ENCODE measurements around the gene PCDHGB2. TPM values are rescaled to one million over a fixed set of nuclear protein-coding genes. Genes with fewer than 3 reads are reported as not detected.
A peak's percentile ranks its signal among the peaks of the same experiment; 100 is the strongest.
"Not testable (repeated sequence)": the region's sequence is repeated elsewhere in the genome, so short reads cannot be mapped to it uniquely, and the experiment has no call there.

PCDHGB2 gene
- total RNA-seq: 14.0 and 14.5 TPM in 2 replicates
- 11.9 TPM for polyA plus RNA-seq (2012)

DNA sequence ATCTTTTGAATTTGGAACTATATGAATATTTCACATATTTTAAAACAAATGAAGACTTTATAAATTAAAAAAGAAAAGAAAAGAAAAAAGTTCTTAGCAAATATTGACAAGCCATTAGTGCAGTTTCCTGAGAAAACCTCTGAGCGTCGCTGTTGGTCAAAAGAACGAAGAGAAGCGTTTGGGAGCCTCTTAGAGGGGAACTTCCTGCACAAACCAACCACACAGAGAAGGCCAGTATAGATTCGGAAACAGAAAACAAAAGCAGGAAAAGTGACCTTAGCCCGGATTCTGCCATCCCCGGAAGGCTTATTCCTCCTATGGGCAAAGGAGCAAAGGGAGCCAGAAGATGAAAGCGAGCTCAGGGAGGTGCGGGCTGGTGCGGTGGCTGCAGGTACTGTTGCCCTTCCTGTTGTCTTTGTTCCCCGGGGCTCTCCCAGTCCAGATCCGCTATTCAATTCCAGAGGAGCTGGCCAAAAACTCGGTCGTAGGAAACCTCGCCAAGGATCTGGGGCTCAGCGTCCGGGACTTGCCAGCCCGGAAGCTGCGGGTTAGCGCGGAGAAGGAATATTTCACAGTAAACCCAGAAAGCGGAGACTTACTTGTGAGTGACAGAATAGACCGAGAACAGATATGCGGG is at the start of gene PCDHGB2:
Gene PCDHGB2 (plus strand): TSS at position 205 of the 637 bp plus-strand sequence. CDS start 142 bp downstream, at position 347.
- peak; percentile 72 for DNase-seq (ENCODE audit: low read depth)

- no peak for DNase-seq (ENCODE audit: low read depth)
These were observed 46.1 kb upstream of the PCDHGB2 start for GRCh38 chr5:141313711-141314110.

GRCh38 chr5:141316963-141317362 is 42.8 kb upstream of the PCDHGB2 start:
- not testable (repeated sequence) for DNase-seq (ENCODE audit: low read depth)

- DNase-seq (ENCODE audit: low read depth): no peak
These were observed 40.6 kb upstream of the PCDHGB2 start for GRCh38 chr5:141319202-141319601.

DNA sequence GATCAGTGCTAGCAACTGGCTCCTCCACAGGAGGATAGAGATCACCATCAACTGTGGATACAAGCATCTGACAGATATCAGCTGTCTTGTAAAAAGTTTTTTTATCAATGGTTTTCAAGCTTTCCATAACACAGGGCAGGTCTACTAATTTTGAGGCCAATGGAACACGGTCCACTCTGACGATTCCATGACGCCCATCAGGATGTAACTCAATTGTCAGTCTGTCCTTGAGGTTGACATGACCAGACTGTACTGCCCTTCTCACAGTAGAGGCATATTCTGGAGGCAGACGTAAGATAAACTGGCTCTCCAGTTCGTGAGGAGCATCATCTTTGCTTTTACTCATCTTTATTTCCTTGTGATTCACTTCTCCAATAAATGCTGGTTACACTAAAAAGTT is 40.1 kb upstream of the PCDHGB2 start:
- DNase-seq (ENCODE audit: low read depth): no peak

- peak; percentile 96 for DNase-seq (ENCODE audit: low read depth)
These were observed 39.3 kb upstream of the PCDHGB2 start, which contains the start of gene TAF7 for GRCh38 chr5:141320225-141321169. Gene TAF7 (minus strand): TSS chr5:141320784. CDS start chr5:141320044, 740 bp downstream.

DNA sequence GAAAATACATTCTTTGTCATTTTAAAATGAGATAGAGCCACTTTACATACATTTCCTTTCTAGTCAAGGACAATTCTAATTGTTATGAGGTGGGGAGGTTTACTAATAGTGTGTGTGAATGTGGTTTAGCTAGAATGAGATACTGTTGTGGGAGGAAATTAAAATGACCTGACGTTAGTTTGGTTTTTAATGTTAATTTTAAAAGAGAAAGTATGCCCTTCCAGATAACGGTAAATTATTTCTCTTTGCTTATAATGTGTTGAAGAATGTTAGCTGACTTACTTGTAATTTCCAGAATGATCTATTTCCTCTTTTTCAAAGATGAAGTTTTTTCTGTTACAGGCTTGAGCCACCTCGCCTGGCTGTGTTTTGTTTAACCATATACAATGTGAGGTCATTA is 37.5 kb upstream of the PCDHGB2 start:
- DNase-seq (ENCODE audit: low read depth): no peak

GRCh38 chr5:141326088-141326854 is 33.5 kb upstream of the PCDHGB2 start:
- peak; percentile 56 for DNase-seq (ENCODE audit: low read depth)

- DNase-seq (ENCODE audit: low read depth): no peak
These were observed 31.6 kb upstream of the PCDHGB2 start for GRCh38 chr5:141328231-141328630.

DNA sequence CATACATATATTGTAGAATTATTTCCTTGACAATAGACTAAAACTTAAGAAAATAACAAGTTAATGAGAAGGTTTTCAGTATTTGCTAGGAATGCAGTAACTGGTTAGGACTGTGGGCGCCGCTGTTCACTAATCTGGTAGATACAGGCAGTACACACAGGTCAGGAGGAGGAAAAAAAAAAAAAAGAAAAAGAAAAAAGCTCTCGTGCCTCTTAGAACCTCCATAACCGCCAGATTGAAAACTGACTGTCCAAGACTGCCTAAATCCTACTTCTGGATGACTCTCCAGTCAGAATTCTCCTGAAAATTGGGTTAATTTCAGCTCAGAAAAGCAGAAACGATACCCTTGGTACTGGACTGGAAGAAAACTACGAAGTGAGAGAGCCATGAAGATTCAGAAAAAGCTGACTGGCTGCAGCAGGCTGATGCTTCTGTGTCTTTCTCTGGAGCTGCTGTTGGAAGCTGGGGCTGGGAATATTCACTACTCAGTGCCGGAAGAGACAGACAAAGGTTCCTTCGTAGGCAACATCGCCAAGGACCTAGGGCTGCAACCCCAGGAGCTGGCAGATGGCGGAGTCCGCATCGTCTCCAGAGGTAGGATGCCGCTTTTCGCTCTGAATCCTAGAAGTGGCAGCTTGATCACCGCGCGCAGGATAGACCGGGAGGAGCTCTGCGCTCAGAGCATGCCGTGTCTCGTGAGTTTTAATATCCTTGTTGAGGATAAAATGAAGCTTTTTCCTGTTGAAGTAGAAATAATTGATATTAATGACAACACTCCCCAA is 29.3 kb upstream of the PCDHGB2 start, which contains the start of gene PCDHGA1:
Gene PCDHGA1 (plus strand): TSS at position 216 of the 782 bp plus-strand sequence.
- DNase-seq (ENCODE audit: low read depth): peak; percentile 70

GRCh38 chr5:141332571-141332970 is 27.2 kb upstream of the PCDHGB2 start:
- DNase-seq (ENCODE audit: low read depth): not testable (repeated sequence)

DNA sequence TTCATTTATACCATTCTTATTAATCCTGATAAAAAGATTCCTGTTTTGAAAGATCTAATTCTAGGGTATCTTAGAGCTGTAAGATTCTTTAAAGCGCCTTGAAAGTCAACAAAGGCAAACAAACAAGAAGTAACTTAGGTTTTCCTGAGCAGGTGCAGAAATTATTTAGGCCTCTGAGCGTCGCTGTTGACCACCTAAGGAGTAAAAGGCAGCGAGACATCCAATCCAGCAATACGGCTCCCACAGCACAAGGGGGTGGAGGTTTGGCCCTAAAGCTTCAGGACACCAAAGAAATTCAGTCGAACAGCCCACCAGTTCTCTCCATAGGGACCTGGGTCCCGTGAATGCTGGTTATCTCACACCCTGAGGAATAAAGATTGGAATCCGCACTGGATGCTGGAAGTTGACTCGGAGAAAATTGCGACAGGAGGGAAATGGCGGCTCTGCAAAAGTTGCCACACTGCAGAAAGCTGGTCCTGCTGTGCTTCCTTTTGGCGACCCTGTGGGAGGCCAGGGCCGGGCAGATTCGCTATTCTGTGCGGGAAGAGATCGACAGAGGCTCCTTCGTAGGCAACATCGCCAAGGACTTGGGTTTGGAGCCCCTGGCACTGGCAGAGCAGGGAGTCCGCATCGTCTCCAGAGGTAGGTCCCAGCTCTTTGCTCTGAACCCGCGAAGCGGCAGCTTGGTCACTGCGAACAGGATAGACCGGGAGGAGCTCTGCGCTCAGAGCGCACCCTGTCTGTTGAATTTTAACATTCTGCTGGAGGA is 21.1 kb upstream of the PCDHGB2 start, which contains the start of gene PCDHGA2:
Gene PCDHGA2 (plus strand): TSS at position 223 of the 769 bp plus-strand sequence.
- no peak for DNase-seq (ENCODE audit: low read depth)

GRCh38 chr5:141340781-141341354 is 18.9 kb upstream of the PCDHGB2 start:
- DNase-seq (ENCODE audit: low read depth): not testable (repeated sequence)

DNA sequence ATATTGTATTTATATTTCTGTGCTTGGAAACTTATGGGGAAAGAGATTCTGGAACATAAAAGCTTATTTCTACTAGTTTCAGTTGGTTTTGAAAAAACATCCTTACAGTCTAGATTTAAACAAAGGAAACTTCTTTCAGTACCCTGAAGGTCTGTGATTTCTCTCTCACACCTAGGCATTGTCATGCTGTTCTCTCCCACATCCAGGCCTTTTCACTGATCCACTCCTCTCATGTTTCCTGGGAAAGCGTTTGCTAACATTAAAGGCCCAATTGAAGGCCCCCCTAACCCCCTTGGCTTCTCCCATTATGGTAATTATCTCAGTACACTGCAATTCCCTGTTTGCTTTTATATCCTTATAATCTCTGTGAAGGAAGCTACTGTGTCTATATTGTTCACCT is 17.0 kb upstream of the PCDHGB2 start:
- no peak for DNase-seq (ENCODE audit: low read depth)

GRCh38 chr5:141343242-141343952 is 16.4 kb upstream of the PCDHGB2 start, which contains the start of gene PCDHGA3:
Gene PCDHGA3 (plus strand): TSS chr5:141343829. CDS start chr5:141344034, 205 bp downstream.
- no peak for DNase-seq (ENCODE audit: low read depth)

DNA sequence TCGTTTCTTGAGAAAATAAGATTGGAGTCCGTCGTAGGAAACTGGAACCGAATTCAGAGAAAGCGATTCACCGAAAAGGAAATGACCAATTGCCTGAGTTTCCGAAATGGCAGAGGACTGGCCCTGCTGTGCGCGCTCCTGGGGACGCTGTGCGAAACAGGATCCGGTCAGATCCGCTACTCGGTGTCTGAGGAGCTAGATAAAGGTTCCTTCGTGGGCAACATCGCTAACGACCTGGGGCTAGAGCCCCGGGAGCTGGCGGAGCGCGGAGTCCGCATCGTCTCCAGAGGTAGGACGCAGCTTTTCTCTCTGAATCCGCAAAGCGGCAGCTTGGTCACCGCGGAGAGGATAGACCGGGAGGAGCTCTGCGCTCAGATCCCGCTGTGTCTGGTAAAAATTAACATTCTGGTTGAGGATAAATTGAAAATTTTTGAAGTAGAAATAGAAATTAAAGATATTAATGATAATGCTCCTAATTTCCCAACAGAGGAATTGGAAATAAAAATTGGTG is 15.8 kb upstream of the PCDHGB2 start:
- DNase-seq (ENCODE audit: low read depth): no peak

DNA sequence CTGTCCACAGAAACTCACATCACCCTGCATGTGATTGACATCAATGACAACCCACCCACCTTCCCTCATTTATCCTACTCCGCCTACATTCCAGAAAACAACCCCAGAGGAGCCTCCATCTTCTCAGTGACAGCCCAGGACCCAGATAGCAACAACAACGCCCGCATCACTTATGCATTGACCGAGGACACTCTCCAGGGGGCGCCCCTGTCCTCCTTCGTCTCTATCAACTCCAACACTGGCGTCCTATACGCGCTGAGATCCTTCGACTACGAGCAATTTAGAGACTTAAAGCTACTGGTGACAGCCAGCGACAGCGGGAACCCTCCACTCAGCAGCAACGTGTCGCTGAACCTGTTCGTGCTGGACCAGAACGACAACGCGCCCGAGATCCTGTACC is 14.5 kb upstream of the PCDHGB2 start:
- no peak for DNase-seq (ENCODE audit: low read depth)

DNA sequence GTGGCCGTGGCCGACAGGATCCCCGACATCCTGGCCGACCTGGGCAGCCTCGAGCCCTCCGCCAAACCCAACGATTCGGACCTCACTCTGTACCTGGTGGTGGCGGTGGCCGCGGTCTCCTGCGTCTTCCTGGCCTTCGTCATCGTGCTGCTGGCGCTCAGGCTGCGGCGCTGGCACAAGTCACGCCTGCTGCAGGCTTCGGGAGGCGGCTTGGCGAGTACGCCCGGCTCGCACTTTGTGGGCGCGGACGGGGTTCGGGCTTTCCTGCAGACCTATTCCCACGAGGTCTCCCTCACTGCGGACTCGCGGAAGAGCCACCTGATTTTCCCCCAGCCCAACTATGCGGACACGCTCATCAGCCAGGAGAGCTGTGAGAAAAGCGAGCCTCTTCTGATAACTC is 13.8 kb upstream of the PCDHGB2 start:
- not testable (repeated sequence) for DNase-seq (ENCODE audit: low read depth)

Measured in myocyte (in vitro differentiated cells).